HG02678 (cell line): ENCODE measurements around the gene FAM81B.
"Not testable (repeated sequence)": the region's sequence is repeated elsewhere in the genome, so short reads cannot be mapped to it uniquely, and the experiment has no call there.

ENCODE experiments used
- ATAC-seq: cut with Tn5 transposase; IDR thresholded peaks from one replicate; pipeline ENCODE4 v1.9.1; 2021; ENCODE audit warnings: mild to moderate bottlenecking, moderate library complexity; ENCODE audit not compliant: unreplicated experiment

Gene FAM81B

GRCh38 chr5:95390812-95391492 lies at the start of gene FAM81B:
Gene FAM81B (plus strand): TSS chr5:95391366. CDS start chr5:95391390, 24 bp downstream.
- no peak for ATAC-seq

GRCh38 chr5:95341444-95341843 lies 49.7 kb upstream of the FAM81B start:
- not testable (repeated sequence) for ATAC-seq

- no peak for ATAC-seq
Observed at GRCh38 chr5:95347506-95348120, 43.6 kb upstream of the FAM81B start.

GRCh38 chr5:95350631-95351030 lies 40.5 kb upstream of the FAM81B start:
- no peak for ATAC-seq

GRCh38 chr5:95352691-95353090 lies 38.5 kb upstream of the FAM81B start:
- no peak for ATAC-seq

- no peak for ATAC-seq
Observed at GRCh38 chr5:95358320-95358719, 32.8 kb upstream of the FAM81B start.

GRCh38 chr5:95358848-95359247 lies 32.3 kb upstream of the FAM81B start:
- no peak for ATAC-seq

GRCh38 chr5:95360667-95361066 lies 30.5 kb upstream of the FAM81B start:
- not testable (repeated sequence) for ATAC-seq

GRCh38 chr5:95365302-95366095 lies 25.7 kb upstream of the FAM81B start:
- ATAC-seq = no peak

- ATAC-seq = no peak
Observed at GRCh38 chr5:95369782-95370181, 21.4 kb upstream of the FAM81B start.

GRCh38 chr5:95374061-95374460 lies 17.1 kb upstream of the FAM81B start:
- no peak for ATAC-seq

GRCh38 chr5:95375591-95375990 lies 15.6 kb upstream of the FAM81B start:
- no peak for ATAC-seq

GRCh38 chr5:95379133-95379532 lies 12.0 kb upstream of the FAM81B start:
- no peak for ATAC-seq

- no peak for ATAC-seq
Observed at GRCh38 chr5:95380103-95380628, 11.0 kb upstream of the FAM81B start.

GRCh38 chr5:95382801-95383200 lies 8.4 kb upstream of the FAM81B start:
- no peak for ATAC-seq

- no peak for ATAC-seq
Observed at GRCh38 chr5:95384485-95385213, 6.5 kb upstream of the FAM81B start.

- ATAC-seq = no peak
Observed at GRCh38 chr5:95385334-95385733, 5.8 kb upstream of the FAM81B start.

GRCh38 chr5:95391965-95392364 lies 799 bp downstream of the FAM81B start:
- not testable (repeated sequence) for ATAC-seq

GRCh38 chr5:95392593-95393182 lies 1.5 kb downstream of the FAM81B start:
- ATAC-seq = no peak

- ATAC-seq = no peak
Observed at GRCh38 chr5:95393279-95393678, 2.1 kb downstream of the FAM81B start.

GRCh38 chr5:95398989-95399388 lies 7.8 kb downstream of the FAM81B start:
- no peak for ATAC-seq
